IMR-90 (cell line): ENCODE results near the gene CGREF1. TPM values are rescaled to one million over a fixed set of nuclear protein-coding genes. Genes with fewer than 3 reads are reported as not detected.

ENCODE experiments used
- ATAC-seq: fragments of 200-7000 bp; cut with Tn5 transposase; 2 replicates; pipeline ENCODE4 v1.9.1; 2020; ENCODE audit warnings: low read depth, mild to moderate bottlenecking, moderate library complexity
- BruUV-seq: library from RNA; stranded (reverse); fragments of 400-500 nt; replicated peaks from 2 replicates; lab custom pipeline; 2021; lab: Mats Ljungman, UMichigan
- CTCF ChIA-PET: fragments of 300-600 bp; formaldehyde crosslinking; extraction: SDS; loops from one replicate; lab custom pipeline; 2021; ENCODE audit warnings: antibody characterized with exemption; lab: Yijun Ruan, JAX
- POLR2A ChIA-PET: fragments of 300-600 bp; sonication (Branson Sonifier 250); formaldehyde crosslinking; loops from one replicate; lab custom pipeline; 2022; ENCODE audit warnings: antibody characterized with exemption; ENCODE audit not compliant: unreplicated experiment; lab: Charles Lee
- DNase-seq: peaks from one replicate; pipeline ENCODE4 v3.0.0; 2013
- H2AFZ ChIP-seq: replicated peaks from 2 replicates; pipeline ENCODE3; 2013; ENCODE audit warnings: low read length, mild to moderate bottlenecking; ENCODE audit not compliant: poor library complexity
- H2AK5ac ChIP-seq: 2 replicates; pipeline ENCODE4 v1.6.1; 2013; ENCODE audit warnings: low read depth, low read length, inconsistent platforms
- H2AK9ac ChIP-seq: replicated peaks from 2 replicates; pipeline ENCODE3; 2013; ENCODE audit warnings: mild to moderate bottlenecking, low read depth, low read length, moderate library complexity; ENCODE audit not compliant: poor library complexity
- H2BK120ac ChIP-seq: 2 replicates; pipeline ENCODE4 v1.6.1; 2013; ENCODE audit warnings: low read depth, low read length, inconsistent platforms
- H2BK15ac ChIP-seq: 3 replicates; pipeline ENCODE4 v1.6.1; 2013; ENCODE audit warnings: low read depth, low read length, inconsistent platforms
- H2BK20ac ChIP-seq: 2 replicates; pipeline ENCODE4 v1.6.1; 2013; ENCODE audit warnings: low read depth, mild to moderate bottlenecking, inconsistent platforms, low read length, moderate library complexity
- H2BK5ac ChIP-seq: 2 replicates; pipeline ENCODE4 v1.6.1; 2013; ENCODE audit warnings: mild to moderate bottlenecking, low read depth, low read length, inconsistent platforms; ENCODE audit not compliant: poor library complexity, severe bottlenecking
- H3K14ac ChIP-seq: replicated peaks from 2 replicates; pipeline ENCODE4 v1.6.1; 2013; ENCODE audit warnings: low read depth, low read length, inconsistent platforms
- H3K18ac ChIP-seq: 2 replicates; pipeline ENCODE4 v1.6.1; 2013; ENCODE audit warnings: low read depth, low read length, control low read depth
- H3K23ac ChIP-seq: 2 replicates; pipeline ENCODE4 v1.6.1; 2013; ENCODE audit warnings: low read depth, low read length, inconsistent platforms
- H3K27ac ChIP-seq: 2 replicates; pipeline ENCODE4 v1.5.1; 2013; ENCODE audit warnings: mild to moderate bottlenecking, control low read depth, low read length; ENCODE audit not compliant: insufficient read depth
- H3K27me3 ChIP-seq: 2 replicates; pipeline ENCODE4 v1.6.1; 2013; ENCODE audit warnings: low read length; ENCODE audit not compliant: control insufficient read depth, insufficient read depth
- H3K36me3 ChIP-seq: 2 replicates; pipeline ENCODE4 v1.6.1; 2013; ENCODE audit warnings: low read length, mixed read lengths; ENCODE audit not compliant: control insufficient read depth, insufficient read depth
- H3K4ac ChIP-seq: 2 replicates; pipeline ENCODE4 v1.6.1; 2013; ENCODE audit warnings: low read depth, low read length, inconsistent platforms
- H3K4me1 ChIP-seq: 2 replicates; pipeline ENCODE4 v1.6.1; 2013; ENCODE audit warnings: low read length, mixed read lengths; ENCODE audit not compliant: control insufficient read depth, insufficient read depth
- H3K4me2 ChIP-seq: 2 replicates; pipeline ENCODE4 v1.6.1; 2013; ENCODE audit warnings: low read depth, mild to moderate bottlenecking, control low read depth, low read length, moderate library complexity
- H3K4me3 ChIP-seq: 2 replicates; pipeline ENCODE4 v1.5.1; 2013; ENCODE audit warnings: low read depth, mild to moderate bottlenecking, control low read depth, low read length, moderate library complexity; ENCODE audit not compliant: insufficient read depth
- H3K56ac ChIP-seq: 2 replicates; pipeline ENCODE4 v1.6.1; 2013; ENCODE audit warnings: low read length, inconsistent platforms; ENCODE audit not compliant: insufficient read depth; ENCODE audit errors: extremely low read depth
- H3K79me1 ChIP-seq, 2 experiments: 2 replicates each; pipeline ENCODE4 v1.6.1; 2013; ENCODE audit warnings: low read length in 2 of 2, inconsistent platforms in 1 of 2, low read depth in 1 of 2
- H3K9ac ChIP-seq: 2 replicates; pipeline ENCODE4 v1.6.1; 2013; ENCODE audit warnings: low read depth, low read length, control low read depth
- H3K9me1 ChIP-seq: 2 replicates; pipeline ENCODE4 v1.6.1; 2013; ENCODE audit warnings: low read length, inconsistent platforms; ENCODE audit not compliant: insufficient read depth
- H3K9me3 ChIP-seq: 2 replicates; pipeline ENCODE4 v1.6.1; 2013; ENCODE audit warnings: low read length; ENCODE audit not compliant: control insufficient read depth, insufficient read depth
- H4K20me1 ChIP-seq: 2 replicates; pipeline ENCODE4 v1.6.1; 2013; ENCODE audit warnings: low read length, inconsistent platforms; ENCODE audit not compliant: insufficient read depth
- H4K5ac ChIP-seq: 2 replicates; pipeline ENCODE4 v1.6.1; 2013; ENCODE audit warnings: mild to moderate bottlenecking, low read depth, low read length, control low read depth
- H4K8ac ChIP-seq, 2 experiments: 2 replicates each; pipeline ENCODE4 v1.6.1; 2013; ENCODE audit warnings: low read depth in 2 of 2, low read length in 2 of 2, control low read depth in 1 of 2, inconsistent platforms in 1 of 2
- H4K91ac ChIP-seq: 2 replicates; pipeline ENCODE4 v1.6.1; 2013; ENCODE audit warnings: low read depth, low read length, inconsistent platforms; ENCODE audit not compliant: insufficient read depth
- CEBPB ChIP-seq: IDR thresholded peaks from 2 replicates; pipeline ENCODE4 v1.6.1; 2012; ENCODE audit warnings: low read depth, low read length, improper control_type of control experiment
- CHD1 ChIP-seq: IDR thresholded peaks from 2 replicates; pipeline ENCODE4 v1.6.1; 2012; ENCODE audit warnings: low read depth, low read length, improper control_type of control experiment
- CTCF ChIP-seq: conservative IDR thresholded peaks from 2 replicates; pipeline ENCODE4 v1.5.1; 2012; ENCODE audit warnings: mild to moderate bottlenecking, low read depth, low read length, improper control_type of control experiment
- FOS ChIP-seq: fragments of 150-350 bp; IDR thresholded peaks from 2 replicates; pipeline ENCODE4 v1.6.1; 2016; ENCODE audit warnings: low read depth, low read length
- MAFK ChIP-seq: IDR thresholded peaks from 2 replicates; pipeline ENCODE4 v1.6.1; 2012; ENCODE audit warnings: low read depth, low read length, improper control_type of control experiment
- MXI1 ChIP-seq: IDR thresholded peaks from 2 replicates; pipeline ENCODE4 v1.6.1; 2012; ENCODE audit warnings: low read depth, mild to moderate bottlenecking, low read length, moderate library complexity, borderline replicate concordance
- NFE2L2 ChIP-seq: fragments of 150-350 bp; IDR thresholded peaks from 2 replicates; pipeline ENCODE4 v1.6.1; 2016; ENCODE audit warnings: low read depth, mild to moderate bottlenecking, low read length
- POLR2A ChIP-seq: IDR thresholded peaks from 2 replicates; pipeline ENCODE4 v1.6.1; 2012; ENCODE audit warnings: mild to moderate bottlenecking, low read depth, low read length
- RAD21 ChIP-seq: IDR thresholded peaks from 2 replicates; pipeline ENCODE4 v1.6.1; 2012; ENCODE audit warnings: low read length, improper control_type of control experiment
- RCOR1 ChIP-seq: IDR thresholded peaks from 2 replicates; pipeline ENCODE4 v1.6.1; 2012; ENCODE audit warnings: mild to moderate bottlenecking, low read length, improper control_type of control experiment; ENCODE audit not compliant: insufficient replicate concordance
- RFX5 ChIP-seq: IDR thresholded peaks from 2 replicates; pipeline ENCODE4 v1.8.0; 2012; ENCODE audit warnings: low read depth, mild to moderate bottlenecking, low read length, moderate library complexity
- WGBS, 2 experiments: methylation state at CpG; one replicate each; pipeline versions ENCODE4 v1.1.5 to v1.1.7; 2013; ENCODE audit warnings: missing lambda C conversion rate in 2 of 2; ENCODE audit not compliant: insufficient read length in 1 of 2; ENCODE audit errors: extremely low coverage in 2 of 2; 5-methylcytosine and 5-hydroxymethylcytosine counted together
- dilution Hi-C: fragments of 300-500 bp; cut with HindIII; formaldehyde crosslinking; loops from one replicate; pipeline ENCODE4 v1.14.3; 2018; ENCODE audit warnings: low sequenced_read_pairs; ENCODE audit not compliant: unreplicated experiment
- in situ Hi-C: fragments of 300-500 bp; cut with MboI; formaldehyde crosslinking; loops from 3 replicates; pipeline ENCODE4 v1.14.3; 2019; ENCODE audit warnings: low sequenced_read_pairs, inconsistent platforms, mixed read lengths
- intact Hi-C: fragments of 100-400 bp; cut with micrococcal nuclease; formaldehyde crosslinking; loops from 2 replicates; pipeline ENCODE4 v1.10.0; 2022
- polyA plus RNA-seq, 3 experiments: library from polyadenylated mRNA; depleted of rRNA; stranded (reverse); fragments of >200 nt; gene quantifications; 2 replicates each; pipeline ENCODE4 v1.2.3, GENCODE V29; 2012; ENCODE audit warnings: low replicate concordance in 1 of 3
- total RNA-seq: library from RNA; depleted of rRNA; stranded (reverse); fragments of >200 nt; gene quantifications from 2 replicates; pipeline ENCODE4 v1.2.3, GENCODE V29; 2012
- TF ChIP-seq, protein P1 (sequence below): fragments of 150-350 bp; IDR thresholded peaks from 2 replicates; pipeline ENCODE4 v1.6.1; 2017; ENCODE audit warnings: mild to moderate bottlenecking, antibody characterized with exemption, low read length, low read depth

CGREF1 gene
- total and polyA plus RNA-seq, 2 of the 4 experiments (the other 2 are of a cell fraction): 0.54 to 1.3 TPM

GRCh38 chr2:27133195-27133875, 14.4 kb upstream of the CGREF1 start (continued):
- TF ChIP-seq RAD21: no peak

- Histone ChIP-seq H3K56ac (no peak overlapping the region), H3K18ac (no peak overlapping the region), H3K27me3 (no peaks in the 10 kb centered on the region), H3K79me1 (peaks cover 14 to 27% of the 10 kb centered on the region in 2 experiments), H3K14ac (no peak overlapping the region), H4K20me1 (peaks cover 15% of the 10 kb centered on the region), H2AFZ (no peak overlapping the region), H3K4me2 (no peak overlapping the region), H3K9ac (no peak overlapping the region), H3K23ac (no peak overlapping the region), H2AK5ac (no peak overlapping the region), H2BK120ac (no peak overlapping the region), H3K4ac (no peak overlapping the region), H4K8ac (no peak overlapping the region), H2BK20ac (no peak overlapping the region), H3K36me3 (peaks cover 34% of the 10 kb centered on the region), H4K91ac (no peak overlapping the region), H3K9me1 (peaks cover 14% of the 10 kb centered on the region), H3K4me1 (peaks cover 9% of the 10 kb centered on the region), H4K5ac (no peak overlapping the region), H2AK9ac (no peak overlapping the region), H3K4me3 (no peak overlapping the region), H3K9me3 (no peaks in the 10 kb centered on the region), H2BK5ac (no peak overlapping the region), H2BK15ac (no peak overlapping the region), H3K27ac (no peak overlapping the region)
- DNase-seq (no peak), ATAC-seq (no peak)
- no peak for TF ChIP-seq RCOR1
- TF ChIP-seq POLR2A: no peak
- TF ChIP-seq CHD1: no peak
- TF ChIP-seq MXI1: no peak
- TF ChIP-seq RFX5: no peak
- no peak for TF ChIP-seq CTCF
- TF ChIP-seq MAFK: no peak
- no peak for TF ChIP-seq FOS
- no peak for TF ChIP-seq NFE2L2
- TF ChIP-seq, protein P1, sequence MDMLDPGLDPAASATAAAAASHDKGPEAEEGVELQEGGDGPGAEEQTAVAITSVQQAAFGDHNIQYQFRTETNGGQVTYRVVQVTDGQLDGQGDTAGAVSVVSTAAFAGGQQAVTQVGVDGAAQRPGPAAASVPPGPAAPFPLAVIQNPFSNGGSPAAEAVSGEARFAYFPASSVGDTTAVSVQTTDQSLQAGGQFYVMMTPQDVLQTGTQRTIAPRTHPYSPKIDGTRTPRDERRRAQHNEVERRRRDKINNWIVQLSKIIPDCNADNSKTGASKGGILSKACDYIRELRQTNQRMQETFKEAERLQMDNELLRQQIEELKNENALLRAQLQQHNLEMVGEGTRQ: no peak
- TF ChIP-seq CEBPB: no peak
- no TSS peak for BruUV-seq
- ChIA-PET CTCF (no interaction called here), POLR2A (no interaction called here)
- dilution Hi-C loops (no loop called here), in situ Hi-C loops (no loop called here), intact Hi-C loops (no loop called here)
- 92% methylated on average over 7 of the region's 11 CpGs; no CpG with 5 or more reads in 1 of the 2 experiments for WGBS, 2 experiments
Measured at GRCh38 chr2:27131429-27131828, 12.5 kb upstream of the CGREF1 start.
